NOMO-1 (cell line): ENCODE results near the gene ZNF229.
A peak's percentile ranks its signal among the peaks of the same experiment; 100 is the strongest.
"Not testable (repeated sequence)": the region's sequence is repeated elsewhere in the genome, so short reads cannot be mapped to it uniquely, and the experiment has no call there.

Experiments used
- DNase-seq, 2 experiments: peaks; one replicate each; lab custom pipeline; 2025; ENCODE audit not compliant: unreplicated experiment in 2 of 2; lab: John Stamatoyannopoulos, UW

Gene ZNF229

DNA sequence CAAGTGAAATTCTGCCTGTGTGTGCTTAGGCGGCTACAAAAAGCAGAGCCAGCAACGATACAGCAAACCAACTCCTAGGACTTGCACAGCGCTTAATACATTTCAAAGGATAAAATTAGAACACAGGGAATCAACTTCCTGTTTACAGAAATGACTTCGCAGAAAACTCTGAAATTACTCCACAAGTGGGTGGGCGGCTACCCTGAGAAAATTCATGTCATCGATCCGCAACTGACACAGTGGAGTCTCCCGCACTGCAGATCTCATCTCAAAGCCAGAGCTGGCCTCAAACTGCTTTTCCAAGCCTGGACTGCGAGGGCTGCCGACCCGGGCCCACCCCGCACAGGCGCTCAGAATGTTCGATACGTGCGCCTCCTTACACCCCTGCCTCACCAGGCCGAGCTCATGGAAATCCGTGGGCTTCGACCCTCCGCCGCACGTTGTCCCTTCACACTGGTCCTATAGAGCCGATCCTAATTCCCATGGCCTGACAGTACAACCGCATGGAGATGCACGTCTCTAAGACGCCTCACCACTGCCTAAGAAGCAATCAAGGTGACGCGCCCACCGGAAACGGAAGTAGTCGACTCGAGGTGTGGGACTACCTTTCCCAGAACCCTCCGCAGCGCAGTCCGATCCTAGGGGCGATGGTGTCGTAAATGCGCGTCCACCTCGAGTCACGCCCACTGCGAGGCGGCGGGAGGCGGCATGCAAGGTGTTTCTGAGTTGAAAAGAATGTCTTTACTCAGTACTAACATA lies at the start of gene ZNF229:
ZNF229 (minus strand) TSS at position 557 of the 759 bp plus-strand sequence. CDS start 5,625 bp downstream, outside the sequence.
- DNase-seq, result no peak

- DNase-seq, result no peak
Measured at GRCh38 chr19:44496711-44497110, 48.4 kb upstream of the ZNF229 start.

DNA sequence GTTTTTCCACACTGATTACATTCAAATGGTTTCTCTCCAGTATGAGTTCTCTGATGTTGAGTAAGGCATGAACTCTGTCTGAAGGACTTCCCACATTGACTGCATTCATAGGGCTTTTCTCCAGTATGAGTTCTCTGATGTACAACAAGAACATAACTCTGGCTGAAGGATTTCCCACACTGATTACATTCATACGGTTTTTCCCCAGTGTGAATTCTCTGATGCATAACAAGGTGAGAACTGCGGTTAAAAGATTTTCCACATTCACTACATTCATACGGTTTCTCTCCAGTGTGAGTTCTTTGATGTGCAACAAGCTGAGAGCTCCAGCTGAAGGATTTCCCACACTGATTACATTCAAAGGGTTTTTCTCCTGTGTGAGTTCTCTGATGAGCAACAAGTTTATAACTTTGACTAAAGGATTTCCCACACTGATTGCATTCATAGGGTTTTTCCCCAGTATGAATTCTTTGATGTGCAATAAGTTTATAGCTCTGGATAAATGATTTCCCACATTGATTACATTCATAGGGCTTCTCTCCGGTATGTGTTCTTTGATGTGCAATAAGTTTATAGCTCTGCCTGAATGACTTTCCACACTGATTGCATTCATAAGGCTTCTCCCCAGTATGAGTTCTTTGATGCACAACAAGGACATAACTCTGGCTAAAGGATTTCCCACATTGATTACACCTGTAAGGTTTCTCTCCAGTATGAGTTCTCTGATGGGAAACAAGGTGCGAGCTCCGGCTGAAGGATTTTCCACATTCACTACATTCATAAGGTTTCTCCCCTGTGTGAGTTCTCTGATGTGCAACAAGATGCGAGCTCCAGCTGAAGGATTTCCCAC lies 28.5 kb upstream of the ZNF229 start:
- peak in 1 of 2 experiments; percentile 5 for DNase-seq

DNA sequence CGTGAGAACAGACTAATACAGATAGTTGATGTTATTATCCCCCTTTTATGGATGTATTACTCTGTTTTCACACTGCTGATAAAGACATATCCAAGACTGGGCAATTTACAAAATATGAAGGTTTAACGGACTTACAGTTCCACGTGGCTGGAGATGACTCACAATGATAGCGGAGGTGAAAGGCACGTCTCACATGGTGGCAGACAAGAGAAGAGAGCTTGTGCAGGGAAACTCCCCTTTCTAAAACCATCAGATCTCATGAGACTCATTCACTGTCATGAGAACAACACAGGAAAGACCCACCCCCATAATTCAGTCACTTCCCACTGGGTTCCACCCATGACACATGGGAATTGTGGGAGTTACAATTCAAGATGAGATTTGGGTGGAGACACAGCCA lies 20.5 kb upstream of the ZNF229 start:
- not testable (repeated sequence) for DNase-seq

DNA sequence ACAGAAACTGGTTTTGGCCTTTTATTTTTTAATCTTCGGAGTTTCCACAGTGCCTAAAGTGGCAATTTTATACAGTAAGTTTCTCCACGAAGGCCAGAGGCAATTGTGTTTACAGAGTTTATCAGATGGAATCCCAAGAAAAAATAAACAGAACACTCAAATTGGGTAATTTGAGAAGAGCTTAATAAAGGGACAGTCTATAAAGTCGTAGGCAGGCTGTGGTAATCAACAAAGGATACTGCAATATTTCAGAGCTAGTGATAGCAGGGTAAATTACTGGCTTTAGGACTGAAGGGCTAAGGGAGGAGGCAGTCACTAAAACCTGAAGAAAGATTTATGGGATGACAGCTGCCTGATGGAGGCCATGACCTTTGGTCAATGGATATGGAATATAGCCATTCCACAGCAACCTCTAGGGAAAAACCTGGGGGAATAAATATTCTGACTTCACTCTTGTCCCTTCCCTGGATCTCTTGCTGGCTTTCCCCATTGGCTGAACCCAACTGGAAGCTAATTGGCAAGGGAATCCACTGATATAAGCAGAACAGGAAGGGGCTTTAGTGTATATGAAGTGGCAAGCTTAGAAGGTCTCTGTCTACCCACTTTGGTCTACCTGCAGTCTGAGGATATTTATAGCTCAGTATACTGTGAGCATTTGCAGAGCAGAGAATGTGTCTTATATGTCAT lies 14.5 kb upstream of the ZNF229 start:
- not testable (repeated sequence) for DNase-seq

- not testable (repeated sequence) for DNase-seq
Measured at GRCh38 chr19:44456016-44456415, 7.7 kb upstream of the ZNF229 start.

DNA sequence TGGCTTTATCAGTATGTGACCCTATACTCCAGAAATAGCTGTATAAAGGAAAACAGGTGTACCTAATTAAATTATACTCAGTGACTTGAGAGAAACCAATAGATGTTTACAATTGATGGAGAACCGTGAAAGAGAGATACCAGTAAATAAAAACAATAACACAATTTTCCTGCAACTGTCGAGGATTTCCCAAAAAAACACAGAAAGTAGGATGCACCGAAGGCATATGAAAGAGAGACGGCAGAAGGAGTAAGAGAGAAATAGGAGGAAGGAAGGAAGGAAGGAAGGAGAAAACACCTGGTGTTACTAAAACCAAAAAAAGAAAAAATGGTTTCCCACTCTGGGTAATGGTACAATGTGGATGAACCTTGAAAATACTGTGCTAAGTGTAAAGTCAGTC lies 6.8 kb upstream of the ZNF229 start:
- no peak for DNase-seq

- no peak for DNase-seq
Measured at GRCh38 chr19:44452367-44452766, 4.1 kb upstream of the ZNF229 start.

DNA sequence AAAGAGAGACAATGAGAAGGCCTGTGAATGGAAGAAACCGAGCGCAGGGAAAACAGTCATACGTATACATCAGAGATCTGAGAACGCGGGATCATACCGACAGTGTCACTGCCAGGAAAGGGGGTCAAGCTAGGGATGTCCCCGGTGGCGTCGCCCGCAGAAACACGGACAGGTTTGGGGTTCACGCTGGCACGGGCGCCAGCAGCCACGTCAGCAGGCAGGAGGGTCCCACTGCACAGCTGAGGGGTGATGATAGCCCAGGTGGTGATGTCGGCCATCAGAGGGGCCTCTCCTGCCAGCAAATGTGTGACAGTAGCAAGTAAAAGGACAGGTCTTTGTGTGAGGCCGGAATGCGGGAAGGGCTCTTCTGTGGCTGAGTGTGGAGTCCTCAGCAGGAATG lies 3.4 kb upstream of the ZNF229 start:
- DNase-seq, result no peak

DNA sequence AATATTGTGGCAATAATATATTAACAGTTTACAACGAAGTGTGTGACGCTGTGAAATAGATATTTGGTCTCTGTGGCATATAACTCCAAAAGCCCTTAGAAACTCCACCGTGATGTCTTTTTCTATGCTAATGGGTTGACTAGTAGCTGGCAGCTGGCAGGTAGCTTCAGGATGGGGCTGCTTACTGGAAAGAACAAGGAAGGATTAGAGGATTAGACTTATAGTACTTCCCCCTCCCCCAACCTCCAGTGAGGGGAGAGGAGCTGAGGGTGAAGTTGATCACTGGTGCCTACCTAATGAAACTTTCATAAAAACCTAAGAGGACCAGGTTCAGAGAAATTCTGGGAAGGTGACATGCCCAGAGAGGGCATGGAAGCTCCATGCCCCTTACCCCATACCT lies 9.8 kb downstream of the ZNF229 start:
- no peak for DNase-seq

DNA sequence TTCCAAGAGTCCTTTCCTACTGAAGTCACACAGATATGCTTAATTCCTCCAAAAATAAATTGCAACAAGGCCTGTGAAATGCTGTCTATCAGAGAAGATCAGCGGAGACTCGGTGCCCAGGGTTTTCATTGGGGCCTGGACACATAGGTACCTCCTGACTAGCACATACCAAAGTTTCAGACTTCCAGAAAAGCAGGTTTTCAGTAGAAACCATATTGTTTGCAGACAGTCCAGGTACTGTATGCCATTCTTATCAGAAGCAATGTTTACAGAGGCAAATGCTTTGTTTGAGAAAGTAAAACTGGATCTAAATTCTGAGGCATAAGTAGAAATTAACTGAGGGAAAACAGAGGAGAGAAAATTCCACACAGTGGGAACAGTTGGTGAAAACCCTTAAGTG lies 12.8 kb downstream of the ZNF229 start:
- DNase-seq, result no peak

GRCh38 chr19:44430956-44431355 lies 17.3 kb downstream of the ZNF229 start:
- DNase-seq, result no peak

- not testable (repeated sequence) for DNase-seq
Measured at GRCh38 chr19:44415553-44415952, 32.7 kb downstream of the ZNF229 start.

DNA sequence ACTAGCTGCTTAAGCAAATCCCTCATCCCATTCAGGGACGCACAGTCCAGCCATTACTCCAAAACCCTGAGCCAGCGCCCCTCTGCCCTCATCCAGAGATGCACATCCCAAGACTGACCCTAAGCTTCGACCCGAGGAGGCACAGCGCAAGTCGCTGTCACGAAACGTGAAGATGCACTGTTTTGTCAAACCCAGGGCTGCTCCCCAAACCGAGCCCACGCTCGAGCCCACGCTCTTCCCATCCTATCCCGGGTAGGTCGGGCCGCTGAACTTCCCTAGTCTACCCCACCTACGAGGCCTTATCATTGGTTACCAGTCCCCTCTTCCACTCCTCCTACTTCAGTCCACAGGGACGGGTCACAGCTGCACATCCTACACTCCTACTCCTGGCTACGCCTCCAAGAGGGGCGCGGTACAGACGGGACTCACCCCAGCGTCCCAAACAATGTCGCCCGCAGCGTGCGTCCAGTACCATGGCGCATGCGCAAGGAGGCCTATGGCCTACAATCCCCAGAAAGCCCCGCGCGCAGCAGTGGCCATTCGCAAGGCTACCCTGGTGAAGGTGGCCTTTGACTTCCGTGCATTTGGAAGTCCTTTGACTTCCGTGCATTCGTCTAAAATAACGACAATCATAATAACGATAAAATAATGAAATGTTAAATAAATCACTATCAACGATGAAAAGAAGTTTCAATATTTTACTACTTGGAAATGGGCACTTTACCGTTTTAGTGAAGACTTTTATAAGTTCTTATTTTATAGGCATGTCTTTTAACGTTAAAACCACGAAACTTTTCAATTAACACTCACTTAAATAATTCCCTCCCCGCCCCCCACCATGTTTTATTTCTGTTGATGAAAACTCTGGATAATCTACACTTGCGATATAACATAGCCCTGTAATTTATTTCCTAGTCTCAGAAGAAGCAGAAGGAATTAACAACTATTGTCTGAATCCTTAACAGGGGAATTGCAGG lies 46.8 kb downstream of the ZNF229 start, which contains the start of gene ZNF285:
ZNF285 (minus strand) TSS at position 470 of the 977 bp plus-strand sequence. CDS start 4,395 bp downstream, outside the sequence.
- no peak for DNase-seq

- not testable (repeated sequence) for DNase-seq
Measured at GRCh38 chr19:44389268-44389667, 59.0 kb downstream of the ZNF229 start.
